ENCODE measurements around the gene AMER3.
"Not testable (repeated sequence)": the region's sequence is repeated elsewhere in the genome, so short reads cannot be mapped to it uniquely, and the experiment has no call there.

Gene AMER3, protein sequence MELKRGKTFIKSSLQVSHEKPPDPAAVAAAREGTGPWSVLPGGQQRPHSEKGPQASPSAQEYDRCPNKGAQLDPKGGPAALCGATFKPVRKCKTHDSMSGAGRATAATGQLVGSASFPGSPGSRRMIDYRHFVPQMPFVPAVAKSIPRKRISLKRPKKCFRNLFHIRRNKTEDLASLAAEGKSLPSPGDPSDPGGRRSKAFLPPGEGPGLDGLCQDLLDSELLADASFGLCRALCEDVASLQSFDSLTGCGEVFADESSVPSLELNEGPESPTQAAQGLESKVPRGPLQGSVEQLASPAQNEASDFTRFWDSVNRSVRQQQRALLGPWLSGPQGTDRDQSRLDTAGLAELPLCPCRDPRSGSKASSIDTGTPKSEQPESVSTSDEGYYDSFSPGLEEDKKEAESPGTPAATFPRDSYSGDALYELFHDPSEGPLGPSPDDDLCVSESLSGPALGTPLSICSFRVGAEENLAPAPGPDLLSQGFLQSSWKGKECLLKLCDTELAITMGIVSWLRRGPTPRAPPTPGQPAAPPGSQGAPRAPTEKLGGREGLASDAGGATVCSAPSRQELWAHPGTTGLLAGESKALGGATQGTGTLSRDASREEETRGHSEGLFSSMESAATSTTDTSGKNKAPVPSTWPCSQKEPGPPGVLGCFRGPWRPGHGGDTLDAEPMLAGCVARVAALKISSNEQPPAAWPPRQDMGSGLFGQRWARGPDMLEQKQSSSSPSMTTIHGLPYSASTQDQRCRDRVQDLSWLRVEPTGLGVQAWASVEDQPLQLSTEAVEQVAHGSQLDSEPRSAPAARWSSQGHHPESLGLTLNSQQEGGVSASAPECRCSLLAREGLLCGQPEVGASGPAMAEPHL

DNA sequence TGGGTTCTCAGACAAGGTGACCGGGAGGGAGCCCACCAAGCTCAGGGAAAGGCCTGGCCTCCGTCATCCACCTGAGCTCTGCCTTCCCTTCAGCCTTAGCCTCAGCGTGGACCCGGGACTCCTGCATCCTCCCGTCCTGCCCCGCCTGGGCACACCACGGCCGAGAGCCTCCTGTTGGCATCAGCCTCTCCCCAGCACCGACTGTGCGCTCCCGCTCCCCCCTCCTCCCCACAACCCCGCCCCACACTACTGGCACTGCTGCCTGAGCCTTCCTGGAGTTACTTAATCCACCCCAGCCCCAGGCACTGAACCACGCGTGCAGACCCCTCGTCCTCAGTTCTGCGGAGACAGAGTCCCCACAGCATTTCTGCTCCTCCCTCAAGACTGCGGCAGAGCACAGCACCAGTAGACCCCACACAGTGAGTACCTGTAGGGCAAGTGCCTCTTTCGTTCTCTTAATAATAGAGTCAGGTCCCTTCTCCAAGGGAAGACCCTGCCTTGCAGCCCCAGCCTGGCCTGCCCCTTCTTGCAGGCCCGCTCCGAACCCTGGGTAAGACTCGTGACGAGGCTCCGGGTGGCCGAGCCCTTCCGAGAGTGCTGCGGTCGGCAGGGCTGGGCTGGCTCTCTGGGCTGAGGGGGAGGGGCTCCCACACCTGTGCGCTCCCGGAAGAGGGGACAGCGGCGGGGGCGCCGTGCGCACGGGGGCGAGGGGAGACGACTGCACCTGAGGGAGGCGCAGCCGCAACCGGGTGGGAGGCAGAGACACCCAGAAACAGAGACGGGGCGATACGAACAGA lies at the start of gene AMER3:
Gene AMER3 (plus strand): TSS at position 285 of the 797 bp plus-strand sequence. CDS start 6,533 bp downstream, outside the sequence.
- H3K4me3 ChIP-seq (ENCODE audit: low read depth, low read length), result no peak within 1 kb of the TSS
- TF ChIP-seq CTCF (IDR thresholded peaks at IDR 0.05; ENCODE audit: borderline replicate concordance, insufficient read depth, low read depth, low read length), result no peak

DNA sequence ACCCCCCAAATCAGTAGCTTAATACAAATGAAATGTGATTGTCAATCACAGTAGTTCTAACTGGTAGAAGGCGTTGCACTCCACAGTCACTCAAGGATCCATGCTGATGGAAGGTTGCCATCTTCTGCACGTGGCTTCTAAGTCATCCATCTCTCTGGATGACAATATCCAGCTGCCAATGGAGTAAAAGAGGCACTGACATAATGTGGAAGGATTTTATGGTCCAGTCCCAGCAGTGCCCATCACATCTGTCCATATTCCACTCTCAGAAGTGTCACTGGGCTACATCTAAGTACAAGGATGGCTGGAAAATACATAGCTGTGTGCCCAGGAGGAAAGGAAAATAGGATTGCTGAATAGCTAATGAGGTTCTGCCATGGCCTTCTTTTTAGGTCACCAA lies 40.5 kb upstream of the AMER3 start:
- not testable (repeated sequence) for H3K4me3 ChIP-seq (ENCODE audit: low read depth, low read length)

DNA sequence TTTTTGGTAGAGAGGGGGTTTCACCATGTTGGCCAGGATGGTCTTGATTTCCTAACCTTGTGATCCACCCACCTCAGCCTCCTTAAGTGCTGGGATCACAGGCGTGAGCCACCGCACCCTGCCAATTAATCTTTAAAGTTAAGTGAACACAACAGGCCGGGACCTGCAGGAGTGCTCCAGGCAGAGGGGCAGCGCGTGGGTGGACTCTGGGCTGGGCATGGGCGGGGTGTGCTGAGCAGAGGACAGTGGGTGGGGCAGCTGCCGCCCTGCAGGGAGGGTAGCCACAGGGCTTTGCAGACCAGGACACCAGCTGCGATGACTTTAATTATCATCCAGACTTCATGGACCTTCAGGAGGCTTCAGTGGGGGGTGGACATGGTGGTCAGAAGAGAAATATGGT lies 35.3 kb upstream of the AMER3 start:
- no peak for TF ChIP-seq CTCF (IDR thresholded peaks at IDR 0.05; ENCODE audit: borderline replicate concordance, insufficient read depth, low read depth, low read length)
- H3K4me3 ChIP-seq (ENCODE audit: low read depth, low read length), result no peak overlapping the region

DNA sequence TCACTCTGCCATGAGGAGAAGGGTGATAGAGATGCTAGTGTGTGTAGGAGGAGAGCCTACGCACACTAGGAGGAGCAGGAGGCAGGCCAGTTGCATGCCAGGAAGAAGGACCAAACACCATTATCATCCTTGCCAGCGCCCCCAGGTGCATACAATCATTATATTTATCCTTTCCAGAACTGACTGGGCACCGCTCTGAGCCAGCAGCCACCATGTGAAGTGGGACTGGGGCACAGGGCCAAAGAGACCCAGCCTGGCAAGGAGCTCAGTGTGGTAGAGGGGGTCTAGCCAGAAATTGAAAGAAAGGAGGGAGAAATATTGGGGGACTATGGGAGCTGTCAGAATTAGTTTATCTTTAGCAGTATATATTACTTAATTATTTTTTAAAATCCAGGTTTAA lies 34.8 kb upstream of the AMER3 start:
- no peak overlapping the region for H3K4me3 ChIP-seq (ENCODE audit: low read depth, low read length)
- no peak for TF ChIP-seq CTCF (IDR thresholded peaks at IDR 0.05; ENCODE audit: borderline replicate concordance, insufficient read depth, low read depth, low read length)

- H3K4me3 ChIP-seq (ENCODE audit: low read depth, low read length), result no peak overlapping the region
- TF ChIP-seq CTCF (IDR thresholded peaks at IDR 0.05; ENCODE audit: borderline replicate concordance, insufficient read depth, low read depth, low read length), result no peak
Measured at GRCh38 chr2:130724455-130724854, 30.9 kb upstream of the AMER3 start.

DNA sequence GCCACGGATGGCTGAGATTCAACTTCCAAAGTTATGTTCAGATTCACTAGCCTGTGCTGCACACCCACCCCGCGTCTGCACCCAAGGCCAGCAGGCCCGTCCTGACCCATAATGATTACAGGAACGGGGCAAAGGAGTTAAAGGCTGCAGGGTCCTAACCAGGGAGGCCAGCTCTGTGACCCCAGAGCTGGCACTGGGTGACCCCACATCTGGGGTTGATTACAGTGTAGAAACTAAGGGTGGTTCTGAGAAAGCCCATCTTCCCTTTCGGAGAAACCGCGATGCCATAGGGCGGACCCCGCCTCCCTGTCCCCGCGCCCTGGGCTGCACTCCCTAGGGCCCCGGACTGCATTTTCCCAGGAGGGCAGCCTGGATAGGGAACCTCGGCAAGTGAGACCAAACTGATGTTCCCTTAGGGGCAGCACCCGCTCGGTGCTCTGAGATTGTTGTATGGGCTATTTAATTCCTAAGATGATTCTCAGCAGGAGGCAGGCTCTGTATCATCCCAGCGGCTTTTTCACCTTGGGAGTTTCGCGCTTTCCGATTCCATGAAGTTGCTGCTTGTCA lies 28.6 kb upstream of the AMER3 start:
- no peak overlapping the region for H3K4me3 ChIP-seq (ENCODE audit: low read depth, low read length)

More for the DNA sequence above, 28.6 kb upstream of the AMER3 start:
- no peak for TF ChIP-seq CTCF (IDR thresholded peaks at IDR 0.05; ENCODE audit: borderline replicate concordance, insufficient read depth, low read depth, low read length)

Measured in GM12875 (cell line).